ENCODE measurements around the gene PRKCA.

PRKCA gene

DNA sequence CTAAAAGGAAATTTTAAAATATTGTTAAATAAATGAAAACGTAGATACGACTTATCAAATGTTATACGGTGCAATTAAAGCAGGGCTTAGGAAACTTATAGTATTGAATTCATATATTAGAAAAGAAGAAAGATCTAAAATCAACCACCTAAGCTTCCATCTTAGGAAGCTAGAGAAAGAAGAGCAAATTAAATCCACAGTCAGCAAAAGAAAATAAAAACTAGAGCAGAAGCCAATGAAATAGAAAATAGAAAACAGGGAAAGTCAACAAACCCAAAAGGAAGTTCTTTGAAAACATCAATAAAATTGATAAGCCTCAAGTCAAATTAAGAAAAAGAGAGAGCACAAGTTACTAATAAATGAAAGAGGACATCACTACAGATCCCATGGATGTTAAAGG, 457.9 kb downstream of the PRKCA start:
- DNase-seq = no peak

DNA sequence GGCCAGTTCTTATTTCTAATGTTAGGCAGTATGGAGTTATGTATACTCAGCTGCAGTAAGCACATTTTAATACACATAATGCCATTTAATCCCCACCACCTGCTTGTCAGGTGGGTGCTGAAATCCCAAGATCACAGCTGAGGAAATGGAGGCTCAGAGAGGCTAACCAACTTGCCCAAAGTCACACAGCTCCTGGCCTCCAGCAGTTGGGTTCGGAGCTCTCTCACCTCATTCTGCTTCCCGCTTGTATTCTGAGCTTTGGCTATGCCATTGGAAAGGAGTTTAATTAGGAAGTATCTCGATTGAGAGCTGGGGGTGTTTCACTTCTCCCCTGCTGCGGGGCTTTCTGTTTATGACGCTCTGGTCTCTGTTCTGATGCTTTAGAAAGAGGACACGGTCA, 459.9 kb downstream of the PRKCA start:
- no peak for DNase-seq

DNA sequence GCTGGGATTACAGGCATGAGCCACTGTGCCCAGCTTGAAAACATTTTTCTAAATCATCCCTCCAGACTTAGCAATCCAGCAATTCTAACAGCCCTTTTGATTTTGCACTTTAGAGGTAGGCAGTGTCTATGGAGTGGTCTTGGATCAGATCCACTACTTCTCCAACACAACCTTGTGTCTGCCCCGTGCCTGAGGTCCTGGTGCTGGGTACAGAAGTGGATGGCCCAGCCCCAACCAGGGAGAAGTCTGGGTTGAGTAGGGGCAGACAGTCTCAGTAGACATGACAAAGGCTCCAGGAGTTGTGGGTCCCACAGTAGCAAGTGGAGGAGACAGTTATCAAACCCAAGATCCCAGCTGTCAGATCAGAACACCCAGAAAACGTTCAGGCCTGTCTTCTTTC, 460.6 kb downstream of the PRKCA start:
- no peak for DNase-seq

DNA sequence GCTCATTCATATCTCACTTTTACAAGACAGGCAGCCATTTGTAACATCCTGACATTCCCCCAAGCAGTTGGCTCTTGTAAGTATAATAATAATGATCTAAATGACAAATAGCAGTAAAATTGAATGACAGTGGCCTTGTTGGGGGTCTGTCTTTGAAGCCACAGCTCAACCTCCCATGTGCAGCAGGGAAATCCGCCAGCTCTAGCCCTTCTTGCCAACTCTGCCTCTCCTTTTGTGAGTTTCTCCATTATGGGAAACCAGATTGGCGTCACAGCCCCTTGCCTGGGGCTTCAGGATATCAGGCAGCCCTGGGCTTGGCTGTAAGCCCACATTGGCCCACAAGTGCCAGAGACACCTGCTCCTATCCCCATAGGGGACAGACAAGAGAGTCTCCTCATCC, 462.1 kb downstream of the PRKCA start:
- no peak for DNase-seq

DNA sequence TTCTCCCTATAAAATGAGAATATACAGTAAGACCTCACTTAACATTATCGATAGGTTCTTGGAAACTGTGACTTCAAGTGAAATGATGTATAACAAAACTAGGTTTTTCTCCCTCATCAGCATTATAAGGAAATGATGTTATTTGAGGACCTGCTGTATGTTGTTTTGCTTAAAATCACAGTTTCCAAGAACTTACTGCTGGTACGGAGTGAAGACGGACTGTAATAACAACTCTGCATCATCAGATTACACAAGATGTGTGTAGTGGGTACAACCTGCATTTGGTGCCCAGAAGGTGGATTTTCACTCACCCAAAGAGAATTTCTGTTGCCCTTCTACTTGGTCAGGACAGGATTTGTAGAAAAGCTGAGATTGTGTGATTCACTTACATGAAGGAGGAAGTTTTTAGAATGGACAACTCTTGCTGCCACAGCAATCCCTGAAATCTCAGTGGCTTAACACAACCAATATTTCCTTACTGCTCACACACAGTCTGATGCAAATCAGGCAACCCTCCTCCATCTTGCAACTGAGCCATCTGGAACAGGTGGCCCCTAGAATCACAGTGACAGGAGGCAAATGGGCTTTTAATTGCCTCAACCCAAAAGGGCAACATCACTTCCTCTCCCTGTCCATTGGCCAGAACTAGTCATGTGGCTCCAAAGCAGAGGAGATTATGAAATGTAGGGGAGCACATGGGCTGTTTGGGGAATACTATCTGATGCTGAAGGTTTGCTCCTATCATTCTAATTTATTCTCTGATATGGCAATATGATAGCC, 464.9 kb downstream of the PRKCA start:
- DNase-seq = no peak

DNA sequence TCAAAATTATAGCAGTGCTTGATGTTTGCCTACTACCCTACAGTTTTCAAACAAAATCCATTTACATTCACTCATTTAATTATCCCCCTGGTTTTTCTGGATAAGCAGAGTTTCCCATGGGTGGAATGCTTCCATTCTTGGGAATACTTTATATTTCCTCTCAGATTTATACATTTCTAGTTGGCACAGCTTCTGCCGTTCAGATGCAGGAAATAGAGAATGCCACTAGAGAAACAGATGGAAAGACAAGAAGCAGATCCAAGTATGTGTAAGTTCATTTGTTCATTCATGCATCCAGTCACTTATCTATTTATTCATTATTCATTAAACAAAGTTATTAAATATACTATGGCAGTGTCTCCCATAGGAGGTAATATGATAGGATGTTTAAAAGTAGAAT, 467.5 kb downstream of the PRKCA start:
- no peak for DNase-seq

DNA sequence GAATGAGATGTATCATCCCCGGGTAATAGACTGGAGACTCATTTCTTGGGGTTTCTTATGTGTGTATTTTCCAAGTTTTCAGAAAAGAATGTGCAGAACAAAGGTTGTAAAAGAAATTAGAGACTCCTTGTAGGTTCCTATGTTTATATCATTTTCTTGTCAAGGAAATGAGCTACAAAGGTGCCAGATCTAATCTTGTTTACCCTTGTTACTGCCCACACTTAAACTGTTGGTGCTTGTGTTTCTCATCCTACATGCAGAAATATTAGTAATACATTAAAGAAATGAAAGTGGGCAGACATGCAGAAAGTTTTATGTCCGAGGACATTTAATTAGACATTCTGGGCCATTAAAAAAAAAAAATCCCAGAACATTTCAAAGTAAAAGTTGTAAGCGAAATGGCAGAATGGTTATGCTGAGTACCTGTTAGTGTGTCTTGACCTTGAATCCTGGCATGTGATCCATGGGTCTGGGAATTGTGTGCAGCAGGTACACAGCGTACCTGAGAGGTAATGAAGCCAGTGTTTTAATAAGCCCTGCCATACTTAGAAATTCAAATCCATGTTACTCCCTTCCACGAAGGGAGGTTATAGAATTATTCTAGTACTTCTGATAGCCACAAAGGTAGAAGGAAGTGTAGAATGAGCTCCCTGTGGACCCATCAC, 469.9 kb downstream of the PRKCA start:
- no peak for DNase-seq

DNA sequence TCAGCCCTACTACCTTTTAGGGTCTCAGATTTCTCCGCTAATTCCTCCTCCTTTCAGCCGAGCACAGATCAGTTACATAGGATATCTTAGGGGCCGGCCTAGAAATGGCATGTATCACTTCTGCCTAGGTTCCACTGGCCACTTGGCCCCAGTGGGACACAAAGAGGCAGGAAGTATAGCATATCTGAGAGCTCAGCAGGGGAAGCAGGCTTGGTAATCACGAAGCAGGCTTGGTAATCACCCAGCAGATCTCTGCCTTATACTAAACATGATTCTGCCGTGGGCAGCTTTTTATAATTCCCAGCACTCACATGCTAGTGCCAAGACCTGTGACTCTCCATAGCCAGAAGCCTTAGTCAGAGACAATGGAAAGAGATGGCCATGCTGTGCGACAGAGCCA, 472.9 kb downstream of the PRKCA start:
- DNase-seq = no peak

DNA sequence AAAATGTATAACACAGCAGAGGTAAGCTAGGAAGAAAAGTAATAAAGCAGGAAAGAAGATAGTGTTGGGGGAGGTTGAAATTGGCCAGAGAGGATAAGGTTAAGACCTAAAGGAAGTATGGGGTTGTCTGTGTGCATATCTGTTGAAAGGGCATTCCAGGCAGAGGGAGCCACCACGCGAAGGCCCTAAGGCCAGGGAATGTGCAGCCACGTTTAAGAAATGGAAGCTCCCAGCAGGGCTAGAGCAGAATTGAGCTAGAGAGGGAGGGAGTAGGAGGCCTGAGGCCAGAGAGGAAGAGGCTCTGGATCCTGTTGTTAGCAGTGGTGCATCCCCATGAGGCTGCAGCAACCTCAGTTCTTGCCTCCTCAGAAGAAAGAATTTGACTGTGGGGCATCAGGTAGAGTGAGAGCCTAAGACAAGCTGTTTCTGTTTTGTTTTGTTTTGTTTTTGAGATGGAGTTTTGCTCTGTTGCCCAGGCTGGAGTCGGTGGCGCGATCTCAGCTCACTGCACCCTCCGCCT, 473.5 kb downstream of the PRKCA start:
- DNase-seq = no peak

DNA sequence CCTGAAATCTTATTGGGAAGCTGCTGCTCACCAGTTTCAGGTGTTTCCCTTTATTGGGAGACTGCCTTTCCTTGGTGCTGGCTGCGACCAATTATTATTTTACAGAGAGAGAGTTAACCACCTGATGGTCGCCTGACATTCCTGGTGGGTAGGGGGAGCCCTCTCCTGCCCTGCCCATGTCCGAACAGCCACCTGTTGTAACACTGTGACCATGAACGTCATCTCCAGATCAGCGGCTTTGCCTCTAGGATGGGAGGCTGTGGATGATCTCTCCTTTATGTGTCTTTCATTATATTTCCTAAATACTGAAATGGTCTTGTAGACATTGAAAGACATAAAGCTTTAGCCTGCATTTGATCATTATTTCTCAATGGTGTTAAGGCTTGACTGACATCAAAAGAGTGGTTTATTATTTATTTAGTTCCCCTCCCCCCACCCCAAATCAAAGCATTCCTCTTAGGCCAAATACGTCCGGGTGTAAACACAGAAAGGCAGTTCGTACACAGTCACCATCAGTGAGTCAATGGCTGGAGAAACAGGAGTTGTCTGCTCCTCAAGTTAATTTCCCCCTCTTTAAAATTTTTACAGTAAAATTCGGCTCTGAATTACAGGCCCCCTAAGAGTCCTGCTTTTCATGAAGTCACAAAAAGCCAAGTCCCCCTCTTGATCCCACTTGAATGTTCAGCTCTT, 474.7 kb downstream of the PRKCA start:
- no peak for DNase-seq

DNA sequence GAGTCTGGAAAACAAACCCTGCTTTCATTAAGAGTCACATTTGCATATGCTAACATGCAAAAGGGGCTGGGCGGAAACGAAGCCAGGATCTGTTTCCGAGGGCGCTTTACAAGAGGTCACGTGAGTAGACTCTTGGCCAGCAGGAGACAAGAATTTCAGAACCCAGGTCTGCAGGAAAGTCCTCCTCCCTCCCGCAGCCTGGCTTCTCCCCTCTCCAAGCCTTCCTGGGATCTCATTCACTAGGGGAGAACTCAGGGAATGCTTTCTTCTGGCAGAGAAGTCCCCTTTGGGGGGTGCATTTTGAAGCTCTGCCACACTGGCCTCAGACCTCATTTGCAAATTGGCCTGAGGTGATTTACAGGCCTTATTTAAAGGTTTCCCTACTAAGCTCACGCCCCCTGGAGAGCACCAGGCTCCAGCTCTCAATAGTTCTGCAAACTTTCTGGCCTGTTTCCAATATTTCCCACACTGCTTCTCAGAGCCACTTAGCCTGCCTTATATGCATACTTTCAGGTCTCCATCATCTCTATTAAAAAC, 475.3 kb downstream of the PRKCA start:
- no peak for DNase-seq

DNA sequence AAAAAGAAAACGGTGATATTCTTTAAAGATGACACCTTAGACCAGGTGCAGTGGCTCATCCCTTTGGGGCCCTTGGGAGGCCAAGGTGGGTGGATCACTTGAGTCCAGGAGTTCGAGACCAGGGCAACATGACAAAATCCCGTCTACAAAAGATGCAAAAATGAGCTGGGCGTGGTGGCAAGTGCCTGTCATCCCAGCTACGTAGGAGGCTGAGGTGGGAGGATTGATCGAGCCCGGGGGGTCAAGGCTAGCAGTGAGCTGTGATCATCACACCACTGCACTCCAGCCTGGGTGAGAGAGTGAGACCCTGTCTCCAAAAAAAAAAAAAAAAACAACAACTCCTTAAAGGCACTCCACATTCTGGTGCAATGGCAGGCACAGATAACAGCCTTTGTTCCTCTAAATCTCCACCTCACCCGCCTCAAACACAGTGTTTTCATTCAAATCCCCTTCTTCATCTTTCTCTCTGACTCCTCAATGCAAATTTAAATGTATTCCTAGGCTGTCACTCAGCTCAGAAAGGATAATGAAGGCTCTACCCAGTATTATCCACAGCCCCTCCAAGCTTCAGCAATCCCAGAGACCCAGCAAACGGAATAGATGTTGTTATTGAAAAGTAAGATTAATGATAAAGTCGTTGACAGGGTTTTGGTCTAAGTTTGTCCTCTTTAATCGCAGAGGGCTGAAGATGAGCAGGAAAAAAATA, 476.3 kb downstream of the PRKCA start:
- no peak for DNase-seq

DNA sequence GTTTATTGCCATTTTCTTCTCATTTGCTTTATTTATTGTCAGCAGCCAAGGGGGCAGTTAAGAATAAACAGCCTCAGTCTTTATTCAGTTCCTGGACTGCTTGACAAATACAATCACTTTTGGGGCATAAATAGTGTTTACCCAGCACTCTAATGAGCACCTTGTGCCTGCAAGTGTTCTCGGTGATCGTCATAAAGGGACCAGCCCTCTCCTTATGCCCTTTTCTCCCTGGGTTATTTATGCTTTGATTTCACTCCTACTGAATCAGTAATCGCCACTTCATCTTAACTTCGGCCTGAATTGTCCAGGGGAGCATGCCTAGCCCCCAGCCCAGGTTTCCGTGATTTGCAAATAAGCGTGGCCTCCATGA, 476.8 kb downstream of the PRKCA start:
- DNase-seq = no peak

DNA sequence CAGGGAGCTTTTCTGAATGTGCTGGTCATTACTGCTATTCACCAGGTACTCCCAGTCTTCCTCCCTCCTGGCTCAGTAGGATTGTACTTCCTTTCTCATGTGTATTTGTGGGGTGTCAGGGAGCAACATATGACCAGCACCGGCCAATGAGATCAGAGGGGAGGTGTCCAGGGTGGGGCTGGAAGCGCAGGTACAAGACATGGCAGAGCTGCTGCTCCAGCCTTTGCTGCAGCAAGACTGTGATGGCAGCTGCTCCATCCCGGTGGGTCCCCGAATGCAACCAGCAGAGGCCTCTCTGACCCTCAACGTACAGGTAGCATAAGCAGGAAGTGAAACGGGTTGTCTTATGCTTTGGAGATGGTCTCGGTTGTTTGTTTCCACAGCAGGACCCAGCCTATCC, 478.7 kb downstream of the PRKCA start:
- DNase-seq = no peak

DNA sequence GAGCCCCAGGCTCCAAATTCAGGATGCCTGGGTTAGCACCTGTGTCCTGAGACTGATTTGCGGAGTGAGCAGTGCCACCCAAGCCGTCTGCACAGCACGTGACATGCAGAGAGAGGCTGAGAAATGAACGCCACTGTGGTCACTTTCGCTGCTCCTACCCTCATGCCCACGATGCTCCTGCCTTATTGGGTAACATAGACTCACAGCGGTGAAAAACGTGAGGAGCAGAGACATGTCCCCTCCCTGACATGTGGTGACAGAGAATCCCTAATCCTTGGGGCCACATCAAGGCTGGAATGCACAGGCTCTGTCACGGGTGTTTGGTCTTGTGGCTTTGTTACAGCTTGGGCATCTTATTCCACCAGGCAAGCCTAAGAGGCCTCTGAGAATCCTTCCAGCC, 480.4 kb downstream of the PRKCA start:
- DNase-seq = no peak

DNA sequence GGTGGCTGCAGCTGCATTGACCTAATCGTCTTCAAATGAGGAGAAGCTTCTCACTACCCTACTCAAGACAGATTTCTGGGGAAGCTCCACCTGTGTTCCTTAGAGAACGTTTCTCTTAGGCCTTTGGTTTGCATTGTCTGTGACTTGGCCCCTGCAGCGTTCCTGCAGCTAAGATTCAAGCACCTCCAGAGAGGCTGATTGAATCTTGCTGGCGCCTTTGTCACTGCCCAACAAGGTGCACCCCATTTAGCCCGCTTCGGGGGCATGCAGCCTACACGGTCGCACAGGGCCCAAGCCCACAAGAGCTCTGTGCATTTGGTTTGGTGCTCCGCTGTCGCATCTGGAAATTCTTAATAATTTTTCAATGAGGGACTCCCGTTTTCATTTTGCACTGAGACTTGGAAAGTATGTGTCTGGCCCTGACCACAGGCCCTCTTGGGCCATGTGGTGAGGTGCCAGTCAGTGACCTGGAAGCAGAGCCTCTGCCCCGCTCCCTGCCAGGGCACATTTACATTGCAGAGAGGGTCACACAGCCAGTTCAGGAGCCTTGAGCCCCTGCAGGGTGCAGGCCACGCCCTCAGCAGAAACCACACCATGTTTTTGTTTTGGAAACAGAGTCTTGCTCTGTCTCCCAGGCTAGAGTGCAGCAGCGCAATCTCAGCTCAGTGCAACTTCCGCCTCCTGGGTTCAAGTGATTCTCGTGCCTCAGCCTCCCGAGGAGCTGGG, 481.4 kb downstream of the PRKCA start:
- DNase-seq = no peak

DNA sequence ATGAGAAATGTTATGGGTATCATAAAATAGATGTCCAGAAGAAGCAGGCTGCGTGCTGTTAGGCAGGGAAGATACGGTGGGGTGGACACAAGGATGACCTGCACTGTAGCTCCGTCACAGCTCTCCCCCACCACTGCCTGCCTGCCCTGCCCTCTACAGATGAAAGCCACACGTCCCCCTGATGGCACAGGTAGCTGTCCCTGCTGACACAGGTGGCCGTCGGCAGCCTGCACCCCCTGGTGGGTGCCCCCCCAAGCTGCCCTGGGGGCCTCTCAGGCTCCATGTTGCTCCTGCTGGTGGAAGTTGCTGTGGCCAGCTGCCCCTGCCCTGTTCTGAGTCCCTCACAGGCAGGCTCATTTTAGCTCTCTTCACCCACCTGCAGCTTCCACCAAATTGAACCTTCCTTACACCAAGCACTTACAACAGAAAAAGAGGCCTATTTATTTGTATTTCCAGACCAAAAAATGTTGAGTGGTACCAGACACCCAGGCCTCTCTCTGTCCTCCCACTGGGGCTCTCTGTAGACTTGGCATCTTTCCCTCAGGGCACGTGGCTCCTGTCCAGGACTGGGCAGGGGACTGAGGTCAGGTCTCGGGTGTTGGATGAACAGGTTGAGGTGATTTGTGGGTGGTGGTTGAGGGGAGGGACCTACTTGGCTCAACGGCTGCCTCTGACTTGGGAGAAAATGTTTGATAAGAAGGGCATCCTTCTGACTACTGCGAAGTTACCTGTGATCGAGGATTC, 482.4 kb downstream of the PRKCA start:
- no peak for DNase-seq

DNA sequence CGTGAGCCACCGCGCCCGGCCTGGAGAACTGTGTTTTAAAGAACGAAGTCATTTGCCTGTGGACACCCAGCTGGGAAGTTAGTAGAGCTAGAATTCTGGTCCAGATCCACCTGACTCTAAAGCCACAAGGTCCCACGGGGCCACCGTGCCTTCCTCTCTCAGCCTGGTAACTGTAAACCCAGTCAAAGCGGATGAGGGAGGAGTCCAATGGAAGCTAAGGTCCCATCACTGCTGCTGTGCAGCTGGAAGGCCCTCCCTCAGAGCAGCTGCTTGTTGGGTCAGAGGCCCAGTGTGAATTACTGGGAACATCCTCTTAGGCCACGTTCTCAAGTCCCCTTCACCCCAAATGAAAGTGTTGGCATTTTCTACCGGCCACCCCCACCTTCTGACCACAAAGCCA, 483.7 kb downstream of the PRKCA start:
- no peak for DNase-seq

DNA sequence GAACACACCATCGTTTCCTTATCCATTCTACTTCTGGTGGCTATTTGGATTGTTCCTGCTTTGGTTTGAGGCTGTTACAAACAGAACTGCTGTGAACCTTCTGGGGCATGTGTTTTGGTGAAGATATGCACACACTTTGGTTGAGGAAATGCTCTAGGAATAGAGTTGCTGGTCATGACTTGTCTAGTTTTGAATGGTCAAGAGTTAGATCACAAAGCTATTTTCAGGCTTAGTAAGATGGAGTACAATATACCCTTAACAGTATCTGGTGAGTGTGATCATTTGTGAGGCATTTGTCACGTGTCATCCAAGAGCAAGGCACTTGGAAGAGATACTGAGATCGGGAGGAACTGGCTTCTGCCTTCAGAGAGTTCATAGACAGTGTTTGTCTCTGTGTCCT, 485.5 kb downstream of the PRKCA start:
- DNase-seq = no peak

DNA sequence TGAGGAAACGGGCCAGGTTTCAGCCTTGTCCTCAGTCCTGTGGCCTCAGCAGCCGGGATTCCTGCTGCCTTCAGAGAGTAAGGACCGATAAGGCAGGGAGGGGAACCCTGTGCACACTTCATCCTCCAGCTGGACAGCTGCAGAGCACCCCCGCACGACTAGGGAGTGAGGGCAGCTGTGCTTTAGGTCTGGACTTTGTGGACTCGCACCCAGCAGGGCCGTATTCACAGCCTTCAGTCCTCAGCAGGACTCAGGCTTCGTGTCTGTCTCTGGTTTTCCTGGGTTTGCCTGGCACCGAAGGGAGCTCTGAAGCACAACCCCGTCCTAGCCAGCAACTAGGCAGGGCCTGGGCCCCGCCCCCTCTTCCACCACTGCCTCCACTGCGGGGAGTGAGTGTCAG, 486.7 kb downstream of the PRKCA start:
- DNase-seq = no peak

DNA sequence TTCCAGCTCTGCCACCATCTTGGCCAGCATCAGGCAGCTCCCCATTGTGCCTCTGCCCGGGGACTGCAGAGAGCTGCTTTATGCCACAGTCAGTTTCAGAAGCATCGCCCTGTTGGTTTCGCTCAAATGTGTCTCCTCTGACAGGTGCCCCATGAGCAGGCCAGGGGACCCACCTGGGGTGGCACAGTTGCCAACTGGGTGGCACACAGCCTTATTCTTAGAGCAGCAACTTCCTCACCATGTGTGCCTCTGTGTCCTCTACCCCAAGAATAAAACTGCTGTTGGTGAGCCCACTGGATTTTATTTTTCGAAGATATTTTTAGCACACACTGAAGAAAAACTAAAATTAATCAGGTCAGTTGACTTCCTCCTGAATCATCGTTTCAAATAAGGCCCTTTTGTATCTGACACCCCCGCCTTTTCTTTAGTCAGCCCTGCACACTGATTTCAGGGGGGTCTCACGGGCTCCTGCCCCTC, 487.6 kb downstream of the PRKCA start:
- no peak for DNase-seq

All from HCEC 1CT (cell line).